Measurements from ENCODE around the gene FGGY.
A peak's percentile ranks its signal among the peaks of the same experiment; 100 is the strongest.

The FGGY gene

DNA sequence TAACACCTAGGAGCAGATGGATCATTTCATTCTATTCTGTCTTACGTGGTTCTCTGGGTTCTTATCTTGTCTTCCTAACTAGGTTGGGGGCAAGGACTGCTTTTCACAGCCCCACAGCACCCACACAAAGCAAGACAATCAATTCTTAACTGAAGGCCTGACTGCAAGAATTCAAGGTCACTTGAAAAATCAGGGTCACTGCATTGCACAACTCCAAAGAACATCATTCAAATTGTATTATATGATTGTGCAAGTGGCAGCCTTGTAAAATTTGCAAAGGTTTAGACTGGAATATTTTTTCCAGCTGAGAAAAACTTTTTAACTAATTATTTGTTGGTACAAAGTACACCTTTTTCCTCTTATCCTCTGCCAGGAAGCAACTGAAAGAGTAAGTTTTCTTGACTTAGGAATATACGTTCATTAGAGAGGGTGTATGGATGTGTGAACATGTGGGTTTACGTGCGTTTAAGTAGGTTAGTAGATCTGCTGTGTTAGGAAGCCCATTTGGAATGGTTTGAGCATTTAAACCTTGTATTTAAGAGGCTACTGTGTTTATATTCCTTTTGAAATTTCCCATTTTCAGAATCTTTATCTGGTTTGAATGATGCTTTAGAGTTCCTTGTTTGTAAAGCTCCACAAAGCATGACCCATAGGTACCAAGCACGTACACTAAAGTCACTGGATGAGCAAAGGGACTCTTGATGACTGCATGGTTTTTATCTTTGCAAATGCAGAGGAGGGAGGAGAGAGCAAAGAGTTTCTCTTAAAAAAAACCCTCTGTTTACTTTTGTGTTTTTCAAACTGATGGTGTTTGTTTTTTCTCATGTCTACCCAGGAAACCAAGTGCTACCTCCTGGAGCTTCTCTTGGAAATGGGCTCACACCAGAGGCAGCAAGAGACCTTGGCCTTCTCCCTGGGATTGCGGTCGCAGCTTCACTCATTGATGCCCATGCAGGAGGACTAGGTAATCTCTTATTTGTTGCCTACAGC lies 214.9 kb downstream of the FGGY start:
- FAIRE-seq, result no peak
- no peak for DNase-seq (ENCODE audit: insufficient read length, low spot score)
- no peak for TF ChIP-seq POLR2A (IDR thresholded peaks at IDR 0.05; ENCODE audit: low read depth, low read length)

DNA sequence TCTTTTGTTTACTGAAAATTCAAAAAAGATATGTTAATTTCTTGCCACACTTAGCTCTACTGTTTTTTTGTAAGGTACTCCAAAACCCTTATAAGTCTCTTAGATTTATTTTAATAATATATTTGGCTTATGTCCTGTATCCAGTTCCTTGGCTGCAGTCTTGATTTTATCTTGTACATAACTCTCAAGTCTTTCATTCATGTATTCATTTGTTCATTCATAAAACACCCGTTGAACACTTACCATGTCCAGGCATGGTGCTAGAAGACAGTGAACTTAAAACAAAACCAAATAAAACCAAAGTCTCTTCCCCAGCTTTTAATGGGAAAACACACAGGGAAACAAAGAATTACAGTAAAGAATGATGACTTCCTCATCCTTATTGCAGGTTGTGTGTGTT lies 215.8 kb downstream of the FGGY start:
- DNase-seq (ENCODE audit: insufficient read length, low spot score) (no peak), FAIRE-seq (no peak)
- no peak for TF ChIP-seq POLR2A (IDR thresholded peaks at IDR 0.05; ENCODE audit: low read depth, low read length)

DNA sequence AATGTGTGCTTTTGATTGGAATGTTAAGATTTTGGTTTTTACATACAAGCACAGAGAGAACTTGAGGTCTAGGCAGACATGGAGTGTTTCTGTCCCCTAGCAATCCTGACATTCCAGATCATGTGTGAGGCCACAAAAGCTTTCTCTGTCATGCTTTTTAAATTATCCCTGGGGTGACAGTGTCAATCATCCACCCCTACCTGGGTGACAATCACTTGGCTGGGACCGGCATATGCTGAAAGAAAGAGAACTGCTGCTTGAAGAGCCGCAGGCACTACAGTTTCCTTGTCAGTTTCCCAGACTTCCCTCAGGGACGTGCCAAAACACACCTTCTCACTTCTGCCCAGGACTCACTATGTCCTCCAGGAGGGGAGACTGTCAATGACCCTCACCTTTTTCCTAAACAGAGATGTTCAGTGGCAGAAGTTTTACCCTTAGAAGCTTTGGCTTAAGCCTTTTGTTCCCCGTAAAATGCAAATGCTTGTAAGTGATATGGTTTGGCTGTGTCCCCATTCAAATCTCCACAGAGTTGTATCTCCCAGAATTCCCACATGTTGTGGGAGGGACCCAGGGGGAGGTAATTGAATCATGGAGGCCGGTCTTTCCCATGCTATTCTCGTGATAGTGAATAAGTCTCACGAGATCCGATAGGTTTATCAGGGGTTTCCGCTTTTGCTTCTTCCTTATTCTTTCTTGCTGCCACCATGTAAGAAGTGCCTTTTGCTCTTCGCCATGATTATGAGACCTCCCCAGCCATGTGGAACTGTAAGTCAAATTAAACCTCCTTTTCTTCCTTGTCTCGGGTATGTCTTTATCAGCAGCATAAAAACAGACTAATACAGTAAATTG lies 217.4 kb downstream of the FGGY start:
- FAIRE-seq, result no peak
- TF ChIP-seq POLR2A (IDR thresholded peaks at IDR 0.05; ENCODE audit: low read depth, low read length), result no peak
- no peak for DNase-seq (ENCODE audit: insufficient read length, low spot score)

DNA sequence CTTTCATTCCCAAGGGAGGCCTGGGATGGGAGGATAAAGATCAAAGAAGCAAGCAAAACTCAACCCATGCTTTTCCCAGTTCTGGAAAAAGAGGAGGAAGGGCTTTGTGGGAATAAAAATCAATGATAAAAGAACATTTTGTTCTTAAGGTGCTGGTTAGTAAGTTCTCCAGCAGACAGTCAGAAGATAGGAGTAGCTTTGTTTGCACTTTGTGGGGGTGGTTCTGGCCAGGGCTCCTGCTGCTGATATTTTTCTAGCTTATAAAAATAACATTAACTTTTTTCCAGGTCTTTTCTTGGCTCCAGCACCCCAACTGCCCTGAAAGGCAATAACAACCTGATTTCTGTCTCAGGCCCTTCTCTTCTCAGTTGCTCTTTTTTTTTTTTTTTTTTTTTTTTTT lies 220.0 kb downstream of the FGGY start:
- DNase-seq (ENCODE audit: insufficient read length, low spot score) (no peak), FAIRE-seq (no peak)
- TF ChIP-seq POLR2A (IDR thresholded peaks at IDR 0.05; ENCODE audit: low read depth, low read length), result no peak

DNA sequence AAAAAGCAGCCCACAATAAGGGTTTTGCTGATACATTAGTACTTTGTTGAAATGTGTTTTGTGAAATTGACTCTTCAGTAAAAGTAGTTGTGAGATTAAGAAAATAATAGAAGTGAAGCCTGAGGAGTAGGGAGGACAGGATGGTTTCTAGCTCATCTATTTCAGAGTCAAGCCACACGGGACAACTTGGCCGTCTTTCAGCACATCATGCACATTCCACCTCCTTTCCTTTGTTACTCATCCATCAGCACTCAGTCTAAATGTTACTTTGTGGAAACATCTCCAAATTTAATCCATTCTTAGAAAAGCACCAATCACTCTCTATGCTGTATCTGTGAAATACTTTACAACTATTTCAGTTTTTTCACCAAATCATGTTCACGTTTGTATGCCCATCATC lies 223.3 kb downstream of the FGGY start:
- DNase-seq (ENCODE audit: insufficient read length, low spot score) (no peak), FAIRE-seq (no peak)
- TF ChIP-seq POLR2A (IDR thresholded peaks at IDR 0.05; ENCODE audit: low read depth, low read length), result no peak

DNA sequence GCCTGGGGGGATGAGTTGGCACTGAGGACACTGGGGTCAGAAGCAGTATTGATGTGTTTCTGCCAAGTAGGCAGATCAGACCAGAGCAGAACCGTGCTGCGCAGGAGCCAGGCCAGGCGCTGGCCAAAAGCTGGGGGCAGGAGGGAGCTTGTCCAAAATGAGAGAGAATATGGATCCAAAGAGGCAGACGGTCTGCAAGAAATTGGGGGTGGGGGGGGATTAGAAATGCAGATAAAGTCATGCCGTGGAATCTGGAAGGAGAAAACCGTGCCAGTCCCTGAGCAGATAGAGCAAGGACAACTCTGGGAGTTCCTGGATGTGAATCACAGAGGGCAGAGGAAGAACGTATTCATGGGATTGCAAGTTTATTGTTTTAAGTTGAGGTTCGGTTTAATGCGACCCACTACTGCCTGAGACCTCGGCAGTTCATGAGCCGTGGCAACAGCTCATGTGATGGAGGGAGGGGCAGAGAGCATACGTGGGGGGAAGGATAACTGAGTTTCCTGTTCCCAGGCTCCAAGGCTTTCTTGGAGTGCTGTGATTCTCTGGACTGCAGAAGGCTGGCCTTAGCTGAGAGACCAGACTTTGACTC lies 224.0 kb downstream of the FGGY start:
- DNase-seq (ENCODE audit: insufficient read length, low spot score) (no peak), FAIRE-seq (no peak)
- no peak for TF ChIP-seq POLR2A (IDR thresholded peaks at IDR 0.05; ENCODE audit: low read depth, low read length)

DNA sequence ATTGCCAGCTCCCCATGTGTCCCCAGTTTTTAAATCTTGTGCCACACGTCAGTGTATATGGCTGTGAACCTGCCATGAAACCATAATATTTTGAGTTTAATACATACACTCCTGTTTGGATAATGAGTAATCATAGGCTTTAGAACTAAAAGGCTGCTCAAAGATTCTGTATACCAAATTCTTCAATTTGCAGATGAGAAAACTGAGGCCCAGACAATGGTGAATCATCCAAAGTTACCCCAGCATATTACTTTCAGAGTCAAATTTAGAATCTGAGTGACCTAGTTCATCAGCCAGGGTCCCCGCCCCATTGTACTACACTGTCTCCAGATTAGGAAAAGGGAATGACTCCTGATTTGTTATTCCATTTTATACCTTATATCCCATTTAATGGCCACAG lies 224.6 kb downstream of the FGGY start:
- FAIRE-seq (no peak), DNase-seq (ENCODE audit: insufficient read length, low spot score) (no peak)
- TF ChIP-seq POLR2A (IDR thresholded peaks at IDR 0.05; ENCODE audit: low read depth, low read length), result no peak

DNA sequence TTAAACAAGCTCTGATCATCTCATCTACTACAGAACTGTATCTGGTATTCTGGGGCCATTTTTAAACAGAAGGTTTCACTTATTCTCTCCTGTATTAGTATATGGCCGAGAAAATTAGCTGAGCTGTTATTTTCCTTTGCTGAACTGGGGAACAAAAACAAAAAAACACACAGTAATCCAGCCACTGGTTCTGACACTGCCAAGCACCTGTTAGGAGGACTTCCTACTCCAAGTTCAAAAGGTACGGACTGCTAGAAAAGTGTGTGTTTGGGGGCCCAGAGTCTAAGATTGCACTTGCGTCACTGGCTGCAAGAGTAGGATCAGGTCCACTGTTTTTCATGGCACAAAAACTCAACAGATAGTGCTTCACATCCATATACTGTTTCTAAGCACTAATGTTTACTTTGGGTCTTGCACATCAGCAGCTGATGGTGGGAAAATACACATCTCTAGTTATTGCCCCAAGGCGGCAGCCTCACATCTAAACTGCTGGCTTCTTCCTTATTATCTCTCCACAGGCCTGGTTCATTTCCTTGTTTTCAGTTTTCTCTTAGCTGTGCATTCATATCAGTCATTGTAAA lies 226.1 kb downstream of the FGGY start:
- DNase-seq (ENCODE audit: insufficient read length, low spot score) (no peak), FAIRE-seq (no peak)
- no peak for TF ChIP-seq POLR2A (IDR thresholded peaks at IDR 0.05; ENCODE audit: low read depth, low read length)

DNA sequence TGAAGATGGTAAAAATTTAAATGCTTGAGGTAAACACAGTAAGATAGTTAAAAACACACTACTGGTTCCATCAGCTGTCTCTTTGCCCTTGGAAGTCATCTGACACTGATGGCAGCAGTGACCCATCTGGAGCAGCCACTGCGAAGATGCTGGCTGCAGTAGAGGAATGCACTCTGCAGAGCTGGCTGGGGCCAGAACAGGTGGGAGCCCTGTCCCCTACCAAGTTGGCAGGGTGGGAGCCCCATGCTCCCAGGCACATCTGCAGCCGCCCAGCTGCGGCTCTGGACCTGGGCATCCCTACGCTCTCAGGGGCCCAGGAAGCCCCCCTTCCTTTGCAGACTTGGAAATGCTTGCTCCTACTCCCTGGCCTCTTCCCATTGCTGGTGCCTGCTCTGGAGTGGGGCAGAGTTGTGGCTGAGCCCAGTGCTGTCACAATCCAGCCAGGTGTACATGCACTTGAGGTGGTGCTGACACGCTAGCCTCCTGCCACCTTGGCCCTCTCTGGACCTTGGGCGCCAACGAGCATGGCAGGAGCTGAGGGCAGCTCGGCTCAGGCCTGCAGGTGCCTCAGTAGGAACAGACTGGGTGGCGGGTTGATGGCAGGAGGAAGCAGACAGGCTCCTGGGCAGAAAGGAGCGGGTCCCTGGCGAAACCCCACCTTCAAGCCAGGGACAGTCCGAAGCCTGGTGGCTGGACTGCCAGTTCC lies 227.0 kb downstream of the FGGY start:
- no peak for TF ChIP-seq POLR2A (IDR thresholded peaks at IDR 0.05; ENCODE audit: low read depth, low read length)
- no peak for DNase-seq (ENCODE audit: insufficient read length, low spot score)
- FAIRE-seq, result no peak

DNA sequence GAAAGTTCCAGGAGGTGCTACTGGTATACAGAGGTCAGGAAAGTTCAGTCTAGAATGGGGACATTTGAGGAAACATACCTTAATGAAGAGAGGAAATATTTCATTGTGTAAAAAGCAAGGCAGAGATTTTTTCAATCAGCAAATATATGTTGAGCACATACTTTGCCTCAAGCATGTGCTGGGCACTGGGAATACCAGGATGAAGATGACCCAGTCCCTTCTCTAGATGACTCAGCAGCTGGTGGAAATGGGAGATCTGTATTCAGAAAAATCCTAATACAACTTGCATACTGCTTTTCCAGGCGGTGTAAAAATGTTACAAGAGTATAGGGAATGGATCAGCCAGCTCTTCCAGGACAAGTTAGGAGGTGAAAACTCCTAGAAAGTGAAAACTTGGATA lies 229.3 kb downstream of the FGGY start:
- DNase-seq (ENCODE audit: insufficient read length, low spot score) (no peak), FAIRE-seq (peak; percentile 45)
- no peak for TF ChIP-seq POLR2A (IDR thresholded peaks at IDR 0.05; ENCODE audit: low read depth, low read length)

DNA sequence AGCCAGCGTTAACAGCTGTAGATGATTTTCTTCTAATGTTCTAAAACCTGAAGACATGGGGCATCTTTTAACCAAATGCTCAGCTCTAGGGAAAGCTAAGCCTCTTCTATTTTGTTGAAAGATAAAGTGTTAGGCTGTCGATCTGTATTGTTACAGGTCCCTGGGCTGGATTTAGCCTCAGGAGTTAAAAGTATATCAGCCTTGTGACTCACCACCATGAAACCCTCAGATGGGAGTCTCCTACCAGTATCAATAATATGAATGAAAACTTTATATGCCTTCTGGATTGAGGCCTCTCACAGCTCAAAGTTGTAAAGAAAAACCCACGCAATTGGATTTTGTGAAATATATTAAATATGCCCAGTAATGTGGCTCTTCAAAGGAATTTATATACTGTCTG lies 231.6 kb downstream of the FGGY start:
- no peak for TF ChIP-seq POLR2A (IDR thresholded peaks at IDR 0.05; ENCODE audit: low read depth, low read length)
- no peak for DNase-seq (ENCODE audit: insufficient read length, low spot score)
- no peak for FAIRE-seq

DNA sequence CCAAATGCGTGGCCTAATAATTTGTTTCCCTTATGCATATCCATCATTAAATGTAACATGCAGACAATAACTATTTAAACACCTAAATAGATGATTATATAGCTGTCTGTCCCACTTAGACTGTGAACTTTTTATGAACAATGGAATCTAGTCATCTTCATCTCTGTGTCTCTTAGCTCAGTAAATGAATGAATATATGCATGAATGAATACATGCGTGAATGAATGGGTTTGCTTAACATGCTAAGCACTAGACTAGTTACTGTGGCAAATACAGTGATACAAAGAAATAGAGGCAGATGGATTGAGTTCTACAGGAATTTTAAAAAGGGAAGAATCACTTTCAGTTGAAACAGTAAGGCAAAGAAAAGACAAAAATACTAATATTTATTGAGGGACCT lies 232.0 kb downstream of the FGGY start:
- FAIRE-seq (no peak), DNase-seq (ENCODE audit: insufficient read length, low spot score) (no peak)
- no peak for TF ChIP-seq POLR2A (IDR thresholded peaks at IDR 0.05; ENCODE audit: low read depth, low read length)

DNA sequence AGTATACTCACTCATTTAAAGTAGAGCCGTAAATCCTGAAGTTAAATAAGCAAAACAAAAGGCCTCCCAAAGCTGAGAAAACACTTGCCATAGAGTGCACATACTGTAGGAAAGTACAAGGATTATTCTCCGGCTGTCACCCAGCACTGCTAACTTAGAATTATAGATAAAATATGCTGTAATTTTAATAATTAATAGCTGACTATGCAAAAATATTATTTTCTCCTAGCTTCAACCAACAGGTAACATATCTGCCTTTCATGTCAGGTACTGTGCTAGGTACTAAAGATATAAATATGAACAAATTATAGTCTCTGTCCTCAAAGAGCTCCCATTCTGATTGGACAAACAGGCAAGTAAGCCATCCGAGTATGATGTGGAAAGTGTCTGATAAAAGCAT lies 233.2 kb downstream of the FGGY start:
- TF ChIP-seq POLR2A (IDR thresholded peaks at IDR 0.05; ENCODE audit: low read depth, low read length), result no peak
- DNase-seq (ENCODE audit: insufficient read length, low spot score) (no peak), FAIRE-seq (no peak)
